ENCODE measurements around the gene CCDC91. TPM values are rescaled to one million over a fixed set of nuclear protein-coding genes. Genes with fewer than 3 reads are reported as not detected.

CCDC91 gene
- total and polyA plus RNA-seq, 2 of the 4 experiments (the other 2 are of a cell fraction): 8.6 to 14.7 TPM

DNA sequence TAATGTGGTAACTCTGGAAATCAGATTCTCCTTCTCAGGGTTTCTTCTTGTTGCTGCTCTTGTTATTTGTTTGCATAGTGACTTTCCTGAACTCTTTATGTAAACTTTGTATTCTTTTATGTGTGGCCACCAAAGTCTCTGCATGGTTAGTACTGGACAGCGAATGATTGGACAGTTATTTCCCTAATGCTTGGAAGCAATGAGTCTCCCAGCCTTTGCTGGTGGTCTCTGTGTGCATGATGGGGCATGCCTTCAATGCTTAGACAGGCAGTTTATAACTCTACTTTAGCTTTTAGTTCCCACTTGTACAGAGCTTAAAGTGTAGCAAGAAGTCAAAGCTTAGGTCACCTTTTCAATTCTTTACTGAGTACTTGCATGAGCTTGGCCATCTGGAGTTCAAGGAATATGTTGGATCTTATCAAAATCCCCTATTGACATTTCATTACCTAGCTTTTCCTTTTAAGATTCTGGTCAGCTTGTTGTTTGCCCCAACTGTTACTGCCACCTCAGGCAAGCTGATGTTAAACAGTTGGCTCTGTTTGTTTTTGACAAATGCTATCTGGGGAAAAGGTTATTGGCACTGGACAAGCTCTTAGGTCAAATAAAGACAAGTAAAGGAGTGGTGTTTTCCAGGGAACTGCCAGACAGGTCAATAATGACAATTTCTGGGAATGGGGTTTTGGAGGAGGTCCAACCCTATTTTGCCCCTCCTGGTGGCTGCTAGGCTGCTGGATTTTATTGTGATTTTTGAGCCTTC lies 12.3 kb downstream of the CCDC91 start:
- H3K14ac ChIP-seq (replicated peaks; ENCODE audit: low read depth, low read length): no peak overlapping the region
- no peak overlapping the region for H4K8ac ChIP-seq (ENCODE audit: low read depth in 2 of 2, low read length in 2 of 2)
- no peak overlapping the region for H2AK9ac ChIP-seq (replicated peaks; ENCODE audit: low read depth, low read length, poor library complexity)
- no peak overlapping the region for H3K4ac ChIP-seq (ENCODE audit: low read depth, low read length)
- H2BK5ac ChIP-seq (ENCODE audit: low read depth, low read length, poor library complexity, severe bottlenecking): no peak overlapping the region
- no peak overlapping the region for H2BK15ac ChIP-seq (ENCODE audit: low read depth, low read length)
- ATAC-seq (ENCODE audit: low read depth) (no peak), DNase-seq (no peak)
- in situ Hi-C loops (cut with MboI; ENCODE audit: low sequenced_read_pairs) (no loop called here), dilution Hi-C loops (cut with HindIII; ENCODE audit: low sequenced_read_pairs, unreplicated experiment) (no loop called here), intact Hi-C loops (cut with micrococcal nuclease) (no loop called here)
- H3K36me3 ChIP-seq (ENCODE audit: control insufficient read depth, insufficient read depth, low read length): no peaks in the 10 kb centered on the region
- WGBS, 2 experiments (ENCODE audit: extremely low coverage in 2 of 2, insufficient read length in 1 of 2): no CpG with 5 or more reads among the region's 1 CpG
- no peak overlapping the region for H2BK20ac ChIP-seq (ENCODE audit: low read depth, low read length)
- H2AFZ ChIP-seq (replicated peaks; ENCODE audit: low read length, poor library complexity): no peak overlapping the region
- H3K27me3 ChIP-seq (ENCODE audit: control insufficient read depth, insufficient read depth, low read length): no peaks in the 10 kb centered on the region
- H3K4me3 ChIP-seq (ENCODE audit: insufficient read depth, low read depth, low read length): no peak overlapping the region
- no peak overlapping the region for H3K23ac ChIP-seq (ENCODE audit: low read depth, low read length)
- H3K9me1 ChIP-seq (ENCODE audit: insufficient read depth, low read length): no peaks in the 10 kb centered on the region
- H3K56ac ChIP-seq (ENCODE audit: extremely low read depth, insufficient read depth, low read length): no peak overlapping the region
- no peaks in the 10 kb centered on the region for H3K9me3 ChIP-seq (ENCODE audit: control insufficient read depth, insufficient read depth, low read length)
- no peak overlapping the region for H4K91ac ChIP-seq (ENCODE audit: insufficient read depth, low read depth, low read length)
- ChIA-PET CTCF (interaction anchor here (0.5 kb wide), 1 partner anchor 9 kb away, joined by 6 read pairs; no protein-coding TSS in a partner anchor), POLR2A (ENCODE audit: unreplicated experiment) (no interaction called here)
- H4K5ac ChIP-seq (ENCODE audit: low read depth, low read length): no peak overlapping the region
- H3K4me1 ChIP-seq (ENCODE audit: control insufficient read depth, insufficient read depth, low read length): peaks cover 1% of the 10 kb centered on the region; the same call in 1 of the 2 replicates
- no peak overlapping the region for H2BK120ac ChIP-seq (ENCODE audit: low read depth, low read length)
- H3K18ac ChIP-seq (ENCODE audit: low read depth, low read length): no peak overlapping the region
- no peak overlapping the region for H3K9ac ChIP-seq (ENCODE audit: low read depth, low read length)
- TF ChIP-seq MAZ (IDR thresholded peaks at IDR 0.05; ENCODE audit: borderline replicate concordance, low read depth, low read length) (no peak), NFE2L2 (IDR thresholded peaks at IDR 0.05; ENCODE audit: low read depth, low read length) (no peak), MXI1 (IDR thresholded peaks at IDR 0.05; ENCODE audit: borderline replicate concordance, low read depth, low read length) (no peak), MAFK (IDR thresholded peaks at IDR 0.05; ENCODE audit: low read depth, low read length) (no peak), RAD21 (IDR thresholded peaks at IDR 0.05; ENCODE audit: low read length) (no peak), RFX5 (IDR thresholded peaks at IDR 0.05; ENCODE audit: low read depth, low read length) (no peak), SMC3 (IDR thresholded peaks at IDR 0.05; ENCODE audit: low read depth, low read length) (no peak), CEBPB (IDR thresholded peaks at IDR 0.05; ENCODE audit: low read depth, low read length) (no peak), FOS (IDR thresholded peaks at IDR 0.05; ENCODE audit: low read depth, low read length) (no peak), CHD1 (IDR thresholded peaks at IDR 0.05; ENCODE audit: low read depth, low read length) (no peak), BHLHE40 (IDR thresholded peaks at IDR 0.05; ENCODE audit: low read depth, low read length) (no peak)
- TF ChIP-seq, protein P1, sequence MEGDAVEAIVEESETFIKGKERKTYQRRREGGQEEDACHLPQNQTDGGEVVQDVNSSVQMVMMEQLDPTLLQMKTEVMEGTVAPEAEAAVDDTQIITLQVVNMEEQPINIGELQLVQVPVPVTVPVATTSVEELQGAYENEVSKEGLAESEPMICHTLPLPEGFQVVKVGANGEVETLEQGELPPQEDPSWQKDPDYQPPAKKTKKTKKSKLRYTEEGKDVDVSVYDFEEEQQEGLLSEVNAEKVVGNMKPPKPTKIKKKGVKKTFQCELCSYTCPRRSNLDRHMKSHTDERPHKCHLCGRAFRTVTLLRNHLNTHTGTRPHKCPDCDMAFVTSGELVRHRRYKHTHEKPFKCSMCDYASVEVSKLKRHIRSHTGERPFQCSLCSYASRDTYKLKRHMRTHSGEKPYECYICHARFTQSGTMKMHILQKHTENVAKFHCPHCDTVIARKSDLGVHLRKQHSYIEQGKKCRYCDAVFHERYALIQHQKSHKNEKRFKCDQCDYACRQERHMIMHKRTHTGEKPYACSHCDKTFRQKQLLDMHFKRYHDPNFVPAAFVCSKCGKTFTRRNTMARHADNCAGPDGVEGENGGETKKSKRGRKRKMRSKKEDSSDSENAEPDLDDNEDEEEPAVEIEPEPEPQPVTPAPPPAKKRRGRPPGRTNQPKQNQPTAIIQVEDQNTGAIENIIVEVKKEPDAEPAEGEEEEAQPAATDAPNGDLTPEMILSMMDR (conservative IDR thresholded peaks at IDR 0.05; ENCODE audit: low read depth, low read length): no peak
- TF ChIP-seq, protein P2, sequence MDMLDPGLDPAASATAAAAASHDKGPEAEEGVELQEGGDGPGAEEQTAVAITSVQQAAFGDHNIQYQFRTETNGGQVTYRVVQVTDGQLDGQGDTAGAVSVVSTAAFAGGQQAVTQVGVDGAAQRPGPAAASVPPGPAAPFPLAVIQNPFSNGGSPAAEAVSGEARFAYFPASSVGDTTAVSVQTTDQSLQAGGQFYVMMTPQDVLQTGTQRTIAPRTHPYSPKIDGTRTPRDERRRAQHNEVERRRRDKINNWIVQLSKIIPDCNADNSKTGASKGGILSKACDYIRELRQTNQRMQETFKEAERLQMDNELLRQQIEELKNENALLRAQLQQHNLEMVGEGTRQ (IDR thresholded peaks at IDR 0.05; ENCODE audit: low read depth, low read length): no peak
- TF ChIP-seq, protein P3, sequence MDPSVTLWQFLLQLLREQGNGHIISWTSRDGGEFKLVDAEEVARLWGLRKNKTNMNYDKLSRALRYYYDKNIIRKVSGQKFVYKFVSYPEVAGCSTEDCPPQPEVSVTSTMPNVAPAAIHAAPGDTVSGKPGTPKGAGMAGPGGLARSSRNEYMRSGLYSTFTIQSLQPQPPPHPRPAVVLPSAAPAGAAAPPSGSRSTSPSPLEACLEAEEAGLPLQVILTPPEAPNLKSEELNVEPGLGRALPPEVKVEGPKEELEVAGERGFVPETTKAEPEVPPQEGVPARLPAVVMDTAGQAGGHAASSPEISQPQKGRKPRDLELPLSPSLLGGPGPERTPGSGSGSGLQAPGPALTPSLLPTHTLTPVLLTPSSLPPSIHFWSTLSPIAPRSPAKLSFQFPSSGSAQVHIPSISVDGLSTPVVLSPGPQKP (IDR thresholded peaks at IDR 0.05; ENCODE audit: borderline replicate concordance, low read depth, low read length): no peak
- H4K20me1 ChIP-seq (ENCODE audit: insufficient read depth, low read length): no peaks in the 10 kb centered on the region
- no TSS peak for BruUV-seq (replicated peaks)
- no peak overlapping the region for H3K4me2 ChIP-seq (ENCODE audit: low read depth, low read length)
- H3K27ac ChIP-seq (ENCODE audit: insufficient read depth, low read length): no peak overlapping the region
- no peak overlapping the region for H2AK5ac ChIP-seq (ENCODE audit: low read depth, low read length)
- H3K79me1 ChIP-seq (ENCODE audit: low read depth in 1 of 2, low read length in 2 of 2): peaks cover 4 to 15% of the 10 kb centered on the region in 2 experiments; a peak in 2 of 4 replicates

All from IMR-90 (cell line).